OCI-M1 (cell line): ENCODE results near the gene CTBP2.
A peak's percentile ranks its signal among the peaks of the same experiment; 100 is the strongest.

Source experiments
- DNase-seq: peaks from one replicate; lab custom pipeline; 2025; lab: John Stamatoyannopoulos, UW

CTBP2 gene

GRCh38 chr10:125125951-125126735, 34.2 kb downstream of the CTBP2 start:
- no peak for DNase-seq

- DNase-seq, result no peak
Observed at GRCh38 chr10:125124907-125125306, 35.5 kb downstream of the CTBP2 start.

GRCh38 chr10:125124115-125124487, 36.3 kb downstream of the CTBP2 start:
- no peak for DNase-seq

GRCh38 chr10:125123476-125124114, 36.8 kb downstream of the CTBP2 start:
- DNase-seq, result no peak

- no peak for DNase-seq
Observed at GRCh38 chr10:125122566-125122965, 37.8 kb downstream of the CTBP2 start.

- no peak for DNase-seq
Observed at GRCh38 chr10:125121003-125121402, 39.4 kb downstream of the CTBP2 start.

GRCh38 chr10:125120053-125120710, 40.2 kb downstream of the CTBP2 start:
- DNase-seq, result no peak

GRCh38 chr10:125118701-125119100, 41.7 kb downstream of the CTBP2 start:
- DNase-seq, result no peak

- no peak for DNase-seq
Observed at GRCh38 chr10:125118011-125118611, 42.3 kb downstream of the CTBP2 start.

- no peak for DNase-seq
Observed at GRCh38 chr10:125116652-125117310, 43.6 kb downstream of the CTBP2 start.

- DNase-seq, result no peak
Observed at GRCh38 chr10:125116041-125116649, 44.2 kb downstream of the CTBP2 start.

GRCh38 chr10:125115409-125115808, 45.0 kb downstream of the CTBP2 start:
- no peak for DNase-seq

GRCh38 chr10:125114761-125115391, 45.5 kb downstream of the CTBP2 start:
- no peak for DNase-seq

GRCh38 chr10:125113691-125114371, 46.5 kb downstream of the CTBP2 start:
- DNase-seq, result peak; percentile 64

- no peak for DNase-seq
Observed at GRCh38 chr10:125112697-125113494, 47.5 kb downstream of the CTBP2 start.

- no peak for DNase-seq
Observed at GRCh38 chr10:125111118-125111727, 49.1 kb downstream of the CTBP2 start.

- DNase-seq, result no peak
Observed at GRCh38 chr10:125107965-125108580, 52.3 kb downstream of the CTBP2 start.

GRCh38 chr10:125107166-125107949, 53.0 kb downstream of the CTBP2 start:
- DNase-seq, result no peak
